Measurements from ENCODE around the gene FANCC. TPM values are rescaled to one million over a fixed set of nuclear protein-coding genes. Genes with fewer than 3 reads are reported as not detected.
"Not testable (repeated sequence)": the region's sequence is repeated elsewhere in the genome, so short reads cannot be mapped to it uniquely, and the experiment has no call there.

Gene FANCC
- total RNA-seq, 1 donor from 2014 or later = 22.9 TPM

DNA sequence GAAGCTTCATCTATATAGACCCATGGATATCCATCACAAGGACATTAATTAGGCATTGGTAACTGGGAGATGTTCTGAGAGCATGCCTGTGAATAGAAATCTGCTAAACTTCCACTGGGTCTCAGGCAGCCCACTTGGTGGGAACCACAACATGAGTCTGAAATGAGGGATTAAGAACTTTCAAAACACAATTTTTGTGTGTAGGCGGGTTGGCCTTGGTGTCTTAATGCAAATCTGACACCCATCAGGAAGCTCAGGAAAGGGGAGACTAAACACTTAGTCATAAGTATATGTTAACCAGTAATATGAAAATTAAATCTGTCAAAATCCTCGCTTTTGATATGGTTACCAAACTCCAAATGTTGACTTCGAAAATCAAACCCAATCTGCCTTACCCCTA, 113.2 kb downstream of the FANCC start:
- Mint-ChIP-seq H3K36me3 (ENCODE audit: unreplicated experiment) (no peaks in the 10 kb centered on the region), H3K27me3 (ENCODE audit: unreplicated experiment) (peaks cover 2% of the 10 kb centered on the region), H3K27ac (ENCODE audit: unreplicated experiment) (no peak overlapping the region), H3K4me3 (ENCODE audit: unreplicated experiment) (no peak overlapping the region), H3K9me3 (ENCODE audit: unreplicated experiment) (no peaks in the 10 kb centered on the region), H3K4me1 (ENCODE audit: low read depth, unreplicated experiment) (peaks cover 2% of the 10 kb centered on the region)
- TF ChIP-seq, protein P1, sequence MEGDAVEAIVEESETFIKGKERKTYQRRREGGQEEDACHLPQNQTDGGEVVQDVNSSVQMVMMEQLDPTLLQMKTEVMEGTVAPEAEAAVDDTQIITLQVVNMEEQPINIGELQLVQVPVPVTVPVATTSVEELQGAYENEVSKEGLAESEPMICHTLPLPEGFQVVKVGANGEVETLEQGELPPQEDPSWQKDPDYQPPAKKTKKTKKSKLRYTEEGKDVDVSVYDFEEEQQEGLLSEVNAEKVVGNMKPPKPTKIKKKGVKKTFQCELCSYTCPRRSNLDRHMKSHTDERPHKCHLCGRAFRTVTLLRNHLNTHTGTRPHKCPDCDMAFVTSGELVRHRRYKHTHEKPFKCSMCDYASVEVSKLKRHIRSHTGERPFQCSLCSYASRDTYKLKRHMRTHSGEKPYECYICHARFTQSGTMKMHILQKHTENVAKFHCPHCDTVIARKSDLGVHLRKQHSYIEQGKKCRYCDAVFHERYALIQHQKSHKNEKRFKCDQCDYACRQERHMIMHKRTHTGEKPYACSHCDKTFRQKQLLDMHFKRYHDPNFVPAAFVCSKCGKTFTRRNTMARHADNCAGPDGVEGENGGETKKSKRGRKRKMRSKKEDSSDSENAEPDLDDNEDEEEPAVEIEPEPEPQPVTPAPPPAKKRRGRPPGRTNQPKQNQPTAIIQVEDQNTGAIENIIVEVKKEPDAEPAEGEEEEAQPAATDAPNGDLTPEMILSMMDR (IDR thresholded peaks at IDR 0.05; ENCODE audit: partially characterized antibody, unreplicated experiment) = no peak
- DNase-seq = no peak

DNA sequence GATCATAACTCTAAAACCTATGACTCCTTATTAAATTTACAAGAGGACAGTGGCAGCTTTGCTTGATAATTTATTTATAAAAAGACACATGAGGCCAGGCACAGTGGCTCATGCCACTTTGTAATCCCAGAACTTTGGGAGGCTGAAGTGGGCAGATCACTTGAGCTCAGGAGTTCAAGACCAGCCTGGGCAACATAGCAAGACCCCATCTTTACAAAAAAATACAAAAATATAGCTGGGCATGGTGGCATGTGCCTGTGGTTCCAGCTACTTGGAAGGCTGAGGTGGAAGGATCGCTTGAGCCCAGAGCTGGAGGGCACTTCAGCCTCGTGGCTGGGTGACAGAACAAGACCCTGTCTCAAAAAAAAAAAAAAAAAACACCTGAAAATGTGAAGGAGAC, 114.5 kb downstream of the FANCC start:
- H3K4me1 Mint-ChIP-seq (ENCODE audit: low read depth, unreplicated experiment); H3K9me3 Mint-ChIP-seq (ENCODE audit: unreplicated experiment); H3K27me3 Mint-ChIP-seq (ENCODE audit: unreplicated experiment); H3K36me3 Mint-ChIP-seq (ENCODE audit: unreplicated experiment); DNase-seq; H3K4me3 Mint-ChIP-seq (ENCODE audit: unreplicated experiment); H3K27ac Mint-ChIP-seq (ENCODE audit: unreplicated experiment): not testable (repeated sequence)

DNA sequence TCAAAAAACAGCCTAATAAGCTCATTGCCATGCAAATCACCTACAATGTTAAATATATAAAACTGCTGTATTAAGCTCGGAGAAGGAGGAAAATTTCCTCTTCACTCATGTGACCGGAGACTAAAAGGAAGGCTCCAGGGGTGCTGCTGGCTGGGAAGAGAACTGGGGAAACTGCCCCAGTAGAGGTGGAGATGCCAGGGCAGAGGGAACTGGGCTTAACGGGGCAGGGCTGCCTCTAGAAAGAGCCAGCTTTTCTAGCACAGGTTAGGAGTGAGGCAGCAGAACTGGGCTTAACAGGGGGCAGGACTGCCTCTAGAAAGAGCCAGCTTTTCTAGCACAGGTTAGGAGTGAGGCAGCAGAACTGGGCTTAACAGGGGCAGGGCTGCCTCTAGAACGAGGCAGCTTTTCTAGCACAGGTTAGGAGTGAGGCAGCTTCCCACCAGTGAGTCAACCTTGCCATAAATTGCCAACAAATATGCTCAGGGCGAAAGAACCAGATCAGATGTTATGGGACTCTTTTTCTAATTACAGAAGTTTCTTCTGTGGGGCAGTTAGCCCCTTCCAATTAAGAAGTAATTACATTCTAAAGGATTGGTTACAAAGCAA, 115.3 kb downstream of the FANCC start:
- H3K27ac Mint-ChIP-seq (ENCODE audit: unreplicated experiment) = no peak overlapping the region
- no peak overlapping the region for H3K4me3 Mint-ChIP-seq (ENCODE audit: unreplicated experiment)
- TF ChIP-seq, protein P1 (IDR thresholded peaks at IDR 0.05; ENCODE audit: partially characterized antibody, unreplicated experiment) = no peak

DNA sequence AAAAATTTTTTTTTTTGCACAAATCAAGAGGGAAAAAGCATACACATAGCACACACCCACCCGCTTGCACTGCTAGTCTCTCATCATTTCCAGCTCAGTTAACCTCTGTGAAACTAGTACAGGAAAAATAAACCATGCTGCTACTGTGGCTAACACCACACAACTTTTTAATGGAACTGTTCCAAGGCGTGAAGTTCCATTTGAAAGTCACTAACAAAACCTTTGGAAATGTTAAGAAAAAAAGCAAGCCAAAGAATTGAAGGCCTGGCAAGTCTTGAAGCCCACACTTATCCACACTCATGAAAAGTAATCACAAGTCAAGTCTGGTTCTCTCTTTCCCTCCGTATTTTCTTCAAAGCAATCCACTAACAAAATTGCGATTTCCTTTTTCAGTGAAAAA, 116.3 kb downstream of the FANCC start:
- Mint-ChIP-seq H3K27ac (ENCODE audit: unreplicated experiment) (no peak overlapping the region), H3K9me3 (ENCODE audit: unreplicated experiment) (no peaks in the 10 kb centered on the region), H3K27me3 (ENCODE audit: unreplicated experiment) (no peaks in the 10 kb centered on the region), H3K4me1 (ENCODE audit: low read depth, unreplicated experiment) (no peaks in the 10 kb centered on the region), H3K4me3 (ENCODE audit: unreplicated experiment) (no peak overlapping the region), H3K36me3 (ENCODE audit: unreplicated experiment) (no peaks in the 10 kb centered on the region)
- no peak for DNase-seq
- TF ChIP-seq, protein P1 (IDR thresholded peaks at IDR 0.05; ENCODE audit: partially characterized antibody, unreplicated experiment) = no peak

More for the DNA sequence above, 115.3 kb downstream of the FANCC start:
- Mint-ChIP-seq H3K4me1 (ENCODE audit: low read depth, unreplicated experiment) (peaks cover under 1% of the 10 kb centered on the region), H3K27me3 (ENCODE audit: unreplicated experiment) (no peaks in the 10 kb centered on the region), H3K9me3 (ENCODE audit: unreplicated experiment) (no peaks in the 10 kb centered on the region), H3K36me3 (ENCODE audit: unreplicated experiment) (no peaks in the 10 kb centered on the region)
- DNase-seq = no peak

DNA sequence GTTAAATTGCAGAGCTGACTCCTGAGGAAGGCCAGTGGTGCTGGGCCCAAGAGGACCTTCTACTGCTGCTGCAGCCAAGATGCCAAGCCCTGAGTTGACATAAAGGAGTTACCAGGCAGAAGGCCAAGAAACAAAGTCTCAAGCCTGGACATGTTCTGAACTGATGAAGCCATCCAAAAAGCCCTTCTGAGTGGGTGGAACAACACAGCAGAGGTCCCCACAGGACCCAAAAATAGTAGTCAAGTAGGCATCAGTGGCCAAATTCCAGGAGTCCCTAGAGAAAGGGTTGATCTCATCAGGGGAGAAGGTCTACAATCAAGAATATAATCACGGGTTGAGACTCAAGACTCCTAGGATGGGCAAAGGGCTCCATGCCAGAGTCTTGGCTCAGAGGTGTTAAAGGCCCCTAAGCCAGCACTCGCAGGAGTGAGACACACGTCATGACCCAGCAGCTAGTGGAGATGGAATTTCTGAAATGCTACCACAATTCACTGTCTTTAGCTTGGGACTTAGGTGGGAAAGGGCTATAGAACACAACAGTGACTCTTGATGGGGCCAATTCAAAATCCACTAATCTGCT, 119.7 kb downstream of the FANCC start:
- H3K27ac Mint-ChIP-seq (ENCODE audit: unreplicated experiment) = no peak overlapping the region
- peaks cover 4% of the 10 kb centered on the region for H3K36me3 Mint-ChIP-seq (ENCODE audit: unreplicated experiment)
- no peaks in the 10 kb centered on the region for H3K4me1 Mint-ChIP-seq (ENCODE audit: low read depth, unreplicated experiment)
- no peak overlapping the region for H3K4me3 Mint-ChIP-seq (ENCODE audit: unreplicated experiment)
- H3K27me3 Mint-ChIP-seq (ENCODE audit: unreplicated experiment) = peaks cover 3% of the 10 kb centered on the region
- DNase-seq = no peak
- TF ChIP-seq, protein P1 (IDR thresholded peaks at IDR 0.05; ENCODE audit: partially characterized antibody, unreplicated experiment) = no peak
- H3K9me3 Mint-ChIP-seq (ENCODE audit: unreplicated experiment) = peaks cover 2% of the 10 kb centered on the region
